HG03575 (cell line): ENCODE results near the gene TMEM237.

Source experiments
- ATAC-seq: cut with Tn5 transposase; IDR thresholded peaks from one replicate; pipeline ENCODE4 v1.9.1; 2021; ENCODE audit not compliant: unreplicated experiment, insufficient number of reproducible peaks, low FRiP score; ENCODE audit errors: extremely low read depth

TMEM237 gene

GRCh38 chr2:201647431-201647830 is 4.1 kb upstream of the TMEM237 start:
- ATAC-seq: no peak

- no peak for ATAC-seq
These were observed 698 bp upstream of the TMEM237 start for GRCh38 chr2:201644001-201644400.

- ATAC-seq: no peak
These were observed 606 bp downstream of the TMEM237 start for GRCh38 chr2:201642579-201643215.

- no peak for ATAC-seq
These were observed 1.2 kb downstream of the TMEM237 start for GRCh38 chr2:201642086-201642578.

GRCh38 chr2:201639205-201639604 is 4.1 kb downstream of the TMEM237 start:
- no peak for ATAC-seq

GRCh38 chr2:201638326-201638725 is 5.0 kb downstream of the TMEM237 start:
- no peak for ATAC-seq

- no peak for ATAC-seq
These were observed 9.5 kb downstream of the TMEM237 start for GRCh38 chr2:201633661-201634249.

GRCh38 chr2:201631041-201631440 is 12.3 kb downstream of the TMEM237 start:
- ATAC-seq: no peak

- ATAC-seq: no peak
These were observed 12.7 kb downstream of the TMEM237 start for GRCh38 chr2:201630577-201630976.

- no peak for ATAC-seq
These were observed 14.8 kb downstream of the TMEM237 start for GRCh38 chr2:201628545-201628944.

GRCh38 chr2:201622306-201622970 is 20.9 kb downstream of the TMEM237 start:
- ATAC-seq: no peak

GRCh38 chr2:201621293-201621999 is 21.9 kb downstream of the TMEM237 start:
- no peak for ATAC-seq

GRCh38 chr2:201618744-201619662 is 24.3 kb downstream of the TMEM237 start:
- no peak for ATAC-seq

GRCh38 chr2:201608021-201608420 is 35.3 kb downstream of the TMEM237 start:
- no peak for ATAC-seq

GRCh38 chr2:201607568-201607967 is 35.7 kb downstream of the TMEM237 start:
- no peak for ATAC-seq

- no peak for ATAC-seq
These were observed 42.4 kb downstream of the TMEM237 start for GRCh38 chr2:201600906-201601305.

- ATAC-seq: no peak
These were observed 45.9 kb downstream of the TMEM237 start for GRCh38 chr2:201597397-201597796.

GRCh38 chr2:201580486-201580885 is 62.8 kb downstream of the TMEM237 start:
- no peak for ATAC-seq

GRCh38 chr2:201579536-201579935 is 63.8 kb downstream of the TMEM237 start:
- ATAC-seq: no peak
